Measurements from ENCODE around the gene LHFPL2.

Gene LHFPL2

DNA sequence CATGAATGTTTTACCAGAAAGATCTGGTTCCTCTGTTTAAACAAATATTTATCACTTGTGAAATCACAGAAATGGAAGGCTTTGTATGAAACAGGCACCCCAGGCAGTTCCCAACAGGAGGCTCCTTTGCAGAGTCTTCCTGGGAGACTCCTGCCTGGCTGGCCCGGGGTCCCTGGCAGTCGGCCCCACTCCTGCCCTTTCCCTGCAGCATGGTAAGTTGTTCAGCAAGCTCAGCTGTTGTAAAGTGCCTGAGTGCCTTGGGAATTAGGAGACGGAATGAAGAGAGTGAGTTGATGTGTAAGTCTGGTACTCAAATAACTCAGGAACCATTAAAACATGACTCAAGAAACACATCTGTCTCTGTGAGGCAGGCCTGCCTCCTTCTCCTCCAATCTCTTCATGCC lies 17.5 kb upstream of the LHFPL2 start:
- DNase-seq, result no peak

GRCh38 chr5:78665534-78665933 lies 17.0 kb upstream of the LHFPL2 start:
- no peak for DNase-seq

DNA sequence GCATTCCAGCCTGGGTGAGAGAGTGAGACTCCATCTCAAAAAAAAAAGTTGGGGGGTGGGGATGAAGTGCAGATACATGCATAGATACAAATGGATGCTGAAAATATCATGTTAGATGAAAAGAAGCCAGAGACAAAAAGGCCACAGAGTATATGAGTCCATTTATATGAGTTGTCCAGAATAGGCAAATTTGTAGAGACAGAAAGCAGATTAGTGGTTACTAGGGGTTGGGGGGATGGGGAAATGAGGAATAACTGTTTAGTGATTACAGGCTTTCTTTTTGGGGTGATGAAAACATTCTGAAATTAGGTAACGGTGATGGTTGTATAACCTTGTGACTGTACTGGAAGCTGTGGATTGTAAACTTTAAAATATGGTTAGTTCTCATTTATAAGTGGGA lies 13.8 kb upstream of the LHFPL2 start:
- no peak for DNase-seq

GRCh38 chr5:78661691-78662090 lies 13.1 kb upstream of the LHFPL2 start:
- no peak for DNase-seq

DNA sequence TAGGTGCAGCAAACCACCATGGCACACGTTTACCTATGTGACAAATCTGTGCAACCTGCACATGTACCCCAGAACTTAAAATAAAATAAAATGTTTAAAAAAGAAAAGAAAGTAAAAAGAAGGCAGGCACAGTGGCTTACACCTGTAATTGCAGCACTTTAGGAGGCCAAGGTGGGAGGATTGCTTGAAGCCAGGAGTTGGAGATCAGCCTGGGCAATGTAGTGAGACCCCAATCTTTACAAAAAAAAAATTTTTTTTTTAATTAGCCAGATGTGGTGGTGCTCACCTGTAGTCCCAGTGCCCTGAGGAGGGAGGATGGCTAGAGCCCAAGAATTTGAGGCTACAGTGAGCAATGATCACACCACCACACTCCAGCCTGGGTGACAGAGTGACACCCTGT lies 12.5 kb upstream of the LHFPL2 start:
- DNase-seq, result no peak

- no peak for DNase-seq
These were observed 11.8 kb upstream of the LHFPL2 start for GRCh38 chr5:78660401-78660800.

DNA sequence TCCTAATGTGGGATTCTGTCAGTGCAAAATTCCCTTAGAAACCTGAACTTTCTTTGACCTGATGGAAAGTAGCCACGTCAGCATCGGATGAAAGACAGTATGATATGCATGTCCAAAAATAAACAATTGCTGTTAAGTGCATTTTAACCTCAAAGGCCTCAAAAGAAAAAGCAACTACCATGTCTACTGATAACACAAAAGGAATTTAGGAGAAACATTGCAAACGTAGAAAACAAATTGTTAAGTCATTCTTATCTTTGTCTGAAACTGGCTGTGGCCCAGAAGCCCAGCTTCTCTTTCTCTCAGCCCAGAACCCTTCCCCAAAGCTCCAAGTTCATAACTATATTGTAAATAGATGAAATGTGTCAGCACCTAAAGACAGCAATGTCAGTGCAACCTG lies 11.1 kb upstream of the LHFPL2 start:
- no peak for DNase-seq

- no peak for DNase-seq
These were observed 10.5 kb upstream of the LHFPL2 start for GRCh38 chr5:78659114-78659513.

DNA sequence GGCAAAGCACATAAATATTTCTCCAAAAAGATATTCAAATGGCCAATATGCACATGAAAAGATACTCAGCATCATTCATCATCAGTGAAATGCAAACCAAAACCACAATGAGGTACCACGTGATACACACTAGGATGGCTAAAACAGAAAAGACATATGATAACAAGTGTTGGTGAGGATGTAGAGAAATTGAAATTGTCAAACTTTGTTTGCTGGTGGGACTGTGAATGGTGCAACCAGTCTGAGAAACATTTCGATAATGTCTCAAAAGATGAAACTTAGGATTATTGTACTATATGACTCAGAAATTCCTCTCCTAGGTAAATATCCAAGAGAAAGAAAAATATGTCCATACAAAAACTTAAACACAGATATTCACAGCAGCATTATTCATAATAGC lies 8.6 kb upstream of the LHFPL2 start:
- no peak for DNase-seq

DNA sequence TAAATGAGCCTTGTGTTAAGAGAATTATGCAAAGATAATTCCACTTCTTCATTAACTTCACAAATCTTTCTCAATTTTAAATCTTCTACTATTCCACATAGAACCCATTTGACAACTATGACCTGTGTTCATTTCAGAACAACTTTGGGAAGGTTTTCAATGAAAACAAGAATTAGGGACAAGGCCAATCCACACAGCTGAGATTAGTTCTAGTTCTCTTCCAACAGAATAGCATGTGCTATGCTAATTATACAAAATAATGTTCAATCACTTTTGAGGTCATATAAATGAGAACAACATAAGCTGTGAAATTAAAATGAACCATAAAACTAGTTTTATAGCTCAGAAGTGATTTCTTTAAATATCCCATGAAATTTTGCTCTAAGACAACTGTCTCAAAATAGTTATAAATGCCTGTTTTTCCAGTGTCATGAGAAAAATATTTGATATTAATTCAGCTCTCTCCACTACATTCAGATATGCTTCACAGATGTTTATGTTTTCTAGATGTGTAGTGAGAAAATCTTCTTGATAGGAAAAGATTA lies 7.2 kb upstream of the LHFPL2 start:
- no peak for DNase-seq

DNA sequence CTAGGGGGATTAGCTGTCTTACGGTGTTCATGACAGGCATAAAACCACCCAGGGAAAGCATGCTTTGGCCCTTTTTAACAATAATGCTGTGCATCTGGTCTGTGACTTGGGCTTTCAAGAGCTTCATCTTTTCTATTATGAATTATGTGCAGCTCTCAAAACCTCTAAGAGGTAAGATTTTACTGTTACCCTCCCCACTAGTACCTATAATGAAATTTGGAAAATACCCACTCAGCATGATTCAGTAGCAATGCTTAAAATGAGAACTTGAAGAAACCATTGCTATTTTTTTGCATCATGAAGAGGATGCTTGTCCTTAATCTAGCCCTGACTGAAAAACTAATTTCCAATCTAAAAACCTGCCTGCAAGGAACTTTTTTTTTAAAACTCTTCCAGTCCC lies 5.8 kb upstream of the LHFPL2 start:
- no peak for DNase-seq

GRCh38 chr5:78653681-78654366 lies 5.3 kb upstream of the LHFPL2 start:
- no peak for DNase-seq

DNA sequence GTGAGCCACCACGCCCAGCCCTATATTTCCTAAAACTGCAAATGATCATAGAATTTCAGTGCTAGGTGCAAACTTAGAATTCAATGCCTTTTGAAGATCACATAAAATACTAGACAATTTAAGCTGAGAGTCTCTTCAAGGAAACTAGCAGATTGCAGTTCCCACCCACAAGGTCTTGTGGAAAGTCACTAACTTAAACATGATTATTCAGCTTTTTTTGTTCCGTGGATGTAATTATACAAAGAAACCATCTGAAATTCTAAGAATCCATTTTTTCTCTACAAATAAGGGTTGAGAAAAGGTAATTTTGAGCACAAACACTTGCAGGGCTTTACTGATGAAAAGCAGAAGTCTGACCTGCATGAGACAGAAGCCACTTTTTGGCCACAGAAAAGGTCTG lies 4.5 kb upstream of the LHFPL2 start:
- no peak for DNase-seq

GRCh38 chr5:78651468-78651867 lies 2.9 kb upstream of the LHFPL2 start:
- no peak for DNase-seq

GRCh38 chr5:78650531-78650930 lies 2.0 kb upstream of the LHFPL2 start:
- DNase-seq, result no peak

DNA sequence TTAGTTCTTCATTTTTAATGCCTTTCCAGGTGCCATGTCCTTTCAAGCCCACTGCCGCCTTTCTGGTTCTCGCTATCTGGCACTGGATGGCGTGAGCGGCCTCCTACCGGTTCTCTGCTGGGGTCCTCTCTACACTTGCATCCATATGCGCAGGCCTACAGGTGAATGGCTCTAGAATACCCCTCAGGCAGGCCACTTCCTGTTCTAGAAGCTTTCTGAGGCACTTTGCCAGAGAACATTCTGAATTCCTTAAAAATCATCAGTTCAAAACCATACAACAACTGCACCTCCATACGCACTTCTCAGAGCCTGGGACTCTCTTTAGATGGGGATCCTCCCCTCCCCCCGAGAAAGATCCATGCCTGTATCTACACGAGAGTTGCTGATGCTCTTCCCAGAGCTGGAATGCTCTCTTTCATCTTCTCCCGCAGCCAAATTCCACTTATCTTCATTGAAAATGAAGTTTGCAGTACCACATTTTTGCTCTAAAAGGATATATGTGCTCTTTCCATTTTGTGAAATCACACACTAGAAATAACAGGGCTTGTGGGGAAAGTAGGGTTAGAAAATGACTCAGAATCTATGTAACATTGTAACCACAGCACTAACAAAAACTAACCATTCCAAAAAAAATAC lies 1.4 kb upstream of the LHFPL2 start:
- DNase-seq, result no peak

GRCh38 chr5:78649211-78649695 lies 681 bp upstream of the LHFPL2 start:
- DNase-seq, result no peak

- DNase-seq, result no peak
These were observed 674 bp downstream of the LHFPL2 start for GRCh38 chr5:78647838-78648358.

- DNase-seq, result no peak
These were observed 1.2 kb downstream of the LHFPL2 start for GRCh38 chr5:78647351-78647818.

DNA sequence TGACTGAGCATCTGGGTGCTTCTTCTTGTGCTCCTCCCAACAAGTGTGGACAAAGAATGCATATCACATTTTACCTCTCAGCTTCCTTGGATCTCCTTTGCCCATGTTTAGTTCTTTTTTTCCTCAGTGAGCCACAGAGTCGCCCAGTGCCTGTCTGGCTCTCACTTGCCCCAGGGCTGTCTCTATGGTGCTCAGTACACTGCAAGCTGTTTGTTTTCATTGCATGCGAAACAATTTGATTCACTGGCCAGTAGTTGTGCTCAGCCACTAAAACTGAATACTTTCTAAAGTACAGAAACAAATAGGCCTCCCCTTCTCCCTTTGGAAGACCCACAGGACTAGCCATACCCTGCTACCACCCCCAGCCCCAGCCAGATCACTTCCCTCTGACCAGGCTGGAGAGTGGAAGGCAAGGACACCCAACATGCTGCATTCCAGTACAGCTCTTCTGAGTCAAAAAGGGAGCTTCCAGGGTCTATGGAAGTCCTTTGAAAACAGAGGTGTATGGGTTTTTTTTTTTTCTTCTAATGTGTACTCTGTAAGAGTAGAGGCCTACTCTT lies 3.8 kb downstream of the LHFPL2 start:
- DNase-seq, result no peak

GRCh38 chr5:78644129-78644528 lies 4.4 kb downstream of the LHFPL2 start:
- DNase-seq, result no peak

GRCh38 chr5:78642701-78643100 lies 5.9 kb downstream of the LHFPL2 start:
- no peak for DNase-seq

GRCh38 chr5:78640662-78641474 lies 7.7 kb downstream of the LHFPL2 start:
- no peak for DNase-seq
